Measurements from ENCODE around the gene LRRC55.

LRRC55 gene

DNA sequence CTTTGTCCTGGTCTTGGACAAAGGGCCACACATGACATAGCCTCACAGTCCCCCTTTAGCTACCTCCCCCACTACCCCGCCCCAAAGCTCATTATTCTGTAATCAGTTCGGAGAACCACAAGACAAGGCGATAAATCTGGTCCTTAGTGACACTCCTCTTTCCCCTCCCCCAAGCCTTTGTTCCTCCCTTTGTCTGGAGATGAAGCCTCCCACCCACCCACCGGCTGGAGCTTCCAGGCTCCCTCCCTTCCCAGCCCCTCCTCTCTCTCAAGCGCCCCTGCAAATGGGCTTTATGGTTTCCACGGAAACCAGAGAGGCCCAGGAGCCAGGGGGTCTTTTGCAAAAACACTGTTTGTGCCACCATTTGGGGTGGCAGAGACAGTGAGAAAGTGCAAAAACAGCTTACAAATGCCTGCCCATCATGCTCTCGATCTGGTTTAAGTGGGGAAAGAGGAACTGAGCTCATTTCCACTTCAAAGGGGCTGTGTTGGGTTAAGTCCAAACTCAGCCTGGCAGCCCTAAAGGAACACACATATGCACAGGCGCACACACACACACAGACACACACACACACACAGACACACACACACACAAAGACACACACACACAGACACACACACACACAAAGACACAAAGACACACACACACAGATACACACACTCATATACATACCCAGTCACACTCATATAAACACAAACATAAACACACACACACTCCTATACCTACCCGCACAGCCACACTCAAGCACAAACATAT is 31.8 kb downstream of the LRRC55 start:
- TF ChIP-seq CTCF (conservative IDR thresholded peaks at IDR 0.05) (no peak), ZFX (IDR thresholded peaks at IDR 0.05) (no peak)
- H3K27ac ChIP-seq = no peak overlapping the region

- TF ChIP-seq ZFX (IDR thresholded peaks at IDR 0.05) (no peak), CTCF (conservative IDR thresholded peaks at IDR 0.05) (no peak)
- no peak overlapping the region for H3K27ac ChIP-seq
These were observed 32.3 kb downstream of the LRRC55 start for GRCh38 chr11:57214098-57214417.

DNA sequence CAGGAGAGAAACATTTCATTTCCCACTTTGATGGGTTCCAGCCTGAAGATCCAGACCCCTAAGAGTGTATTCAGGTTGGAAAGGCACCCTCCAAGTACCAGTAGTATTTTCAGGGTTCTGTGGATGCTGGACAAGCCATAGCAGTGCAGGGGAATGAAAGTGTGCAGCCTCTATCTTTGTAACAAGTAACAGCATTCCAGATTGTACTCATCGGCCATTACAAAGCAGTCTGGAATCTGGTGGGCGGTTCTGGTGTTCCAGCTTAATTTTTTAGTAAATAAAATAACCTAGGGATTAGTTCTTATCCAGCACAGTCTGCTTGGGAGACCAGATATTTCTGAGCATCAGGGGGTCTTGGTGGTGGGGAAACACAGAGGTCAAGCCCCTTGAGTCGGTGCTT is 32.7 kb downstream of the LRRC55 start:
- H3K27ac ChIP-seq = no peak overlapping the region
- TF ChIP-seq ZFX (IDR thresholded peaks at IDR 0.05) (no peak), CTCF (conservative IDR thresholded peaks at IDR 0.05) (no peak)

- TF ChIP-seq ZFX (IDR thresholded peaks at IDR 0.05) = no peak
- TF ChIP-seq CTCF (conservative IDR thresholded peaks at IDR 0.05) = no peak
- H3K27ac ChIP-seq = no peak overlapping the region
These were observed 34.7 kb downstream of the LRRC55 start for GRCh38 chr11:57216463-57216862.

DNA sequence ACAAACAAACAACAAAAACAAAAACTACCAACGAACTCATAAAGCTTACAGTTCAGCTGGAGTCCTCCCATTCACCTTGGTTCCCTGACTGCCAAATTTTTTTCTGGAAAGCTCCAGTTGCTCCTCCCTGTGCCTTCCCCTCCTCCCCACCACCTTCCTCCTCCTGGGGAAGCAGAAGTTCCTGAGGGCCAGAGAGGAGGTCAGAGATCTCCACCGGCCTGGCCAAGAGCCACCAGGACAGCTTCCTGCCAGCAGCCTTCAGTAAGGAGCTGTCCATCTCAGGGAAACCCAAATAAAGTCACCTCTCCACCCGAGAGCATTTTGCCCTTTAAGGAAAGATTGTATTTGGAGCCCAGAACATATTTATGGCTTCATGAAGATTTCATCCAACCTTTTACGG is 35.3 kb downstream of the LRRC55 start:
- H3K27ac ChIP-seq = no peak overlapping the region
- TF ChIP-seq ZFX (IDR thresholded peaks at IDR 0.05) = no peak

DNA sequence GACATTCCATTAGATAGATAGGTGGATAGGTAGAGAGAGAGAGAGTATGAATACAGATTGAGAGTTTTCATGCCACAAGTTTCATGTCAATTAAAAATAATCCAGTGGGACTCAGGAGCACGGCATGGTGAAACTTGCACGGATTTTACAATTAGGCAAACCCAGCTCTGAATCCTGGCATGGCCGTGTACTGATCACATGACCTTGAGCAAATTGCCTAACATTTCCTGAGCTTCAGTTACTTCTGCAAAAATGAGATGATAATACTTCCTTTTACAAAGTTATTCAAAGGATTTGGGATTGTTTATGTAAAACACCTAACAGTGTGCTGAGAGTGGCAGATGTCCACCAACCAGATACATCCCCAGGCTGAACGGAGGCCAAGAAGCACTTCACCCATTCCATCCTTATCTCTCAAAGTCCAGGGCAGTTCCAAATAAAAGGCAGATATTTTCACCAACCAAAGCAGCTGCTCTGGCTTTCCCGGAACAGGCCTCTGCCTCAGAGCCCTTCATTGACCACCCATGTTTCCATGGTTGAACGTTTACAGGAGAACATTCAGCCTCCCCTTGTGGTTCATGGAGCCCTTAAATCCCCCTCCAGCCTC is 37.4 kb downstream of the LRRC55 start:
- H3K27ac ChIP-seq = no peak overlapping the region
- TF ChIP-seq ZFX (IDR thresholded peaks at IDR 0.05) = no peak
- TF ChIP-seq CTCF (conservative IDR thresholded peaks at IDR 0.05) = no peak

DNA sequence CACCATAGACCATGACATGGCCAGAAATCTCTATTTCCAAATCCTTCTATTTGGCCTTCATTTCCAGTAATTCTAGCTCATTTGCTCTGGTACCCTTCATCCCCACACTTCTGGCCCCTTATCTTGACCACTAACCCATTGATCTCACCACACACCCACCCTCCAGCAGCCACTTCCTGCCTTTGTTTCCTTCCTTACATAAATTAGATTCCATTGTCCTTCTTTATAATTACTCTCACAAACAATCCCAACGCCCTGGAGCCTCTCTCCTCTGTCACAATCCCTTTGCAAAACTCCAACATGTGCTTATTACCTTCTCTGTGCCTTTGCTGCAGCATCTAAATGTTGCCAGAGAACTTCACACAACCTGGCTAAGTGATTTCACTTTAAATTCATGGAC is 40.5 kb downstream of the LRRC55 start:
- H3K27ac ChIP-seq = no peak overlapping the region
- TF ChIP-seq ZFX (IDR thresholded peaks at IDR 0.05) (no peak), CTCF (conservative IDR thresholded peaks at IDR 0.05) (no peak)

GRCh38 chr11:57223601-57224000 is 41.8 kb downstream of the LRRC55 start:
- no peak overlapping the region for H3K27ac ChIP-seq
- TF ChIP-seq CTCF (conservative IDR thresholded peaks at IDR 0.05) (no peak), ZFX (IDR thresholded peaks at IDR 0.05) (no peak)
